Central memory CD8-positive, alpha-beta T cell (primary cell): ENCODE measurements around the gene KAT2A.

Experiments
- ATAC-seq: fragments of 150-1000 bp; cut with Tn5 transposase; replicated peaks from 2 replicates; pipeline ENCODE4 v1.10.0; 2022; ENCODE audit warnings: mild to moderate bottlenecking, moderate FRiP score, moderate number of reproducible peaks; ENCODE audit not compliant: poor library complexity, severe bottlenecking; ENCODE audit errors: extremely low read depth
- DNase-seq, 2 donors: peaks; one replicate each; pipeline ENCODE4 v3.0.0; 2021; ENCODE audit warnings: low spot score in 2 of 2
- H3K27ac Mint-ChIP-seq: one replicate; pipeline ENCODE4 v1.8.0; 2022; ENCODE audit warnings: low read depth, mild to moderate bottlenecking, moderate library complexity, mixed read lengths
- H3K27me3 Mint-ChIP-seq: one replicate; pipeline ENCODE4 v1.8.0; 2022; ENCODE audit warnings: mixed read lengths
- H3K36me3 Mint-ChIP-seq: one replicate; pipeline ENCODE4 v1.8.0; 2022; ENCODE audit warnings: mild to moderate bottlenecking, moderate library complexity, mixed read lengths; ENCODE audit not compliant: insufficient read depth
- H3K4me1 Mint-ChIP-seq: one replicate; pipeline ENCODE4 v1.8.0; 2022; ENCODE audit warnings: mixed read lengths
- H3K4me3 Mint-ChIP-seq: one replicate; pipeline ENCODE4 v1.8.0; 2022; ENCODE audit warnings: mild to moderate bottlenecking, moderate library complexity, mixed read lengths
- H3K9me3 Mint-ChIP-seq: one replicate; pipeline ENCODE4 v1.8.0; 2022; ENCODE audit warnings: mixed read lengths

Gene KAT2A

GRCh38 chr17:42071810-42072209 lies 49.4 kb downstream of the KAT2A start:
- Mint-ChIP-seq H3K36me3 (peaks cover 2% of the 10 kb centered on the region), H3K4me3 (peak overlapping the region; percentile 34), H3K4me1 (peaks cover 7% of the 10 kb centered on the region), H3K9me3 (no peaks in the 10 kb centered on the region), H3K27ac (no peak overlapping the region), H3K27me3 (peaks cover 39% of the 10 kb centered on the region)
- ATAC-seq (peak; percentile 27), DNase-seq (no peak)

- Mint-ChIP-seq H3K27ac (no peak overlapping the region), H3K36me3 (peaks cover 3% of the 10 kb centered on the region), H3K4me1 (peaks cover 10% of the 10 kb centered on the region), H3K27me3 (peaks cover 40% of the 10 kb centered on the region), H3K9me3 (no peaks in the 10 kb centered on the region), H3K4me3 (no peak overlapping the region)
- ATAC-seq = no peak
- DNase-seq = no peak
Observed at GRCh38 chr17:42068979-42069378, 52.2 kb downstream of the KAT2A start.

DNA sequence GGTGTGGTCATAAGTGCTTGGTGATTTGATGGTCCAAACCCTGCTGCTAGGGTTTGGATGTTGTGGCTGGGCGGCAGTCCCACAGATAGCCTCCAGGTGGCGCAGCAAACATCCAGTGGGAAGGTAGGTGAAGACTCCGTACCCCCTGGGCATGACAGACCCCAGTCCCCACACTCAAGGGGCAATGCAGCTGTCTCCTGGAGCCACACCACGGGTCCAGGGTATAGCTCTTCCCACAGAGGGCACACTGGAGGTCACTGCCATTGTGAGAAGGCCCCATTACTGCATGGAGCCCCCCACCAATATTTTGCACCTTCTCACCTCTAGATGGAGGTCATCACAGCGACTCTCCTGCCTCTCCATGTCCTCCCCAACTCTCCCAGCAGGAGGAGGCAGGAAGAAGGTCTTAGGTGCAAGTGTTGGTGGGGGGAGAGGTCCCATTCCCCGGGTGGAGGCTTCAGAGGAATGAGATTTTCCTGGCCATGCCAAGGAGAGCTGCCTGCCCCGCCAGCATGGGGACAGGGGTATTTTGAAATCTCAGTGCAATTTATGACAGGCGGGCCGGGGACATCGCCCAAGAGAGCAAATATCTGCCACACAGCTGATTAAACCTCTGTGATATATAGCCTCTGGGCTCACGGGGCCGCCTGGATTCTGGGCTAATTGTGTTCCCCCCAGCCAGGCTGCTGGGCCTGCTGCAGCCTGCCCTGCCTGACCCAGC lies 53.6 kb downstream of the KAT2A start:
- DNase-seq (peak; percentile 45 to 71), ATAC-seq (peak; percentile 51)
- Mint-ChIP-seq H3K27me3 (peaks cover 41% of the 10 kb centered on the region), H3K27ac (no peak overlapping the region), H3K4me1 (peaks cover 13% of the 10 kb centered on the region), H3K4me3 (no peak overlapping the region), H3K9me3 (no peaks in the 10 kb centered on the region), H3K36me3 (peaks cover 3% of the 10 kb centered on the region)

DNA sequence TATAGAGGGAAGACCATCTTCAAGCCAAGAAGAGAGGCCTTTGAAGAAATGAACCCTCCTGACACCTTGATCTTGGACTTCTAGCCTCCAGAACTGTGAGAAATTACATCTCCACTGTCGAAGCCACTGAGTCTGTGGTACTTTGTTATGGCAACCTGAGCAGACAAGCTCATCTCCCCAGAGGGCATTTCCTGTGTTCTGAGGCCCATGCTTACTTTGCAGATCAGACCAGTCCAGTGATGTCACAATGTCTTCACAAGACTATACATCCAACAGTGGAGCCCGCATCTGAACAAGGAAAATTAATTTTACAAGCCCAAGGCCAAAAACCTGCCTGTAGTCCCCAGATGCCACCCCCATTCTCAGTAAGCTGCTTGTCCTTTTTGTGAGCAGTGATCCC lies 56.0 kb downstream of the KAT2A start:
- peaks cover 6% of the 10 kb centered on the region for H3K4me1 Mint-ChIP-seq
- no peaks in the 10 kb centered on the region for H3K9me3 Mint-ChIP-seq
- no peak for DNase-seq
- H3K27ac Mint-ChIP-seq = no peak overlapping the region
- H3K27me3 Mint-ChIP-seq = peaks cover 28% of the 10 kb centered on the region
- peaks cover 3% of the 10 kb centered on the region for H3K36me3 Mint-ChIP-seq
- no peak overlapping the region for H3K4me3 Mint-ChIP-seq
- ATAC-seq = no peak
